Measurements from ENCODE around the gene EXT2.

Gene EXT2

GRCh38 chr11:44208976-44209603, 113.6 kb downstream of the EXT2 start:
- DNase-seq (ENCODE audit: extremely low spot score) = no peak
- ChIA-PET POLR2A (no interaction called here), CTCF (interaction anchor here (0.9 to 1.7 kb wide), 2 partner anchors 8 to 11 kb away, joined by 3 to 9 read pairs; no protein-coding TSS in a partner anchor)

GRCh38 chr11:44212128-44212527, 116.7 kb downstream of the EXT2 start:
- POLR2A ChIA-PET = no interaction called here
- no peak for TF ChIP-seq CTCF (IDR thresholded peaks at IDR 0.05; ENCODE audit: control extremely low read depth, extremely low read depth, low read depth, missing control alignments)
- DNase-seq (ENCODE audit: extremely low spot score) = no peak
- CTCF ChIA-PET = no interaction called here

More at GRCh38 chr11:44208976-44209603, 113.6 kb downstream of the EXT2 start:
- TF ChIP-seq CTCF (IDR thresholded peaks at IDR 0.05; ENCODE audit: control extremely low read depth, extremely low read depth, low read depth, missing control alignments) = no peak

GRCh38 chr11:44213148-44213547, 117.7 kb downstream of the EXT2 start:
- ChIA-PET CTCF (no interaction called here), POLR2A (no interaction called here)
- no peak for TF ChIP-seq CTCF (IDR thresholded peaks at IDR 0.05; ENCODE audit: control extremely low read depth, extremely low read depth, low read depth, missing control alignments)
- DNase-seq (ENCODE audit: extremely low spot score) = no peak

- TF ChIP-seq CTCF (IDR thresholded peaks at IDR 0.05; ENCODE audit: control extremely low read depth, extremely low read depth, low read depth, missing control alignments) = no peak
- DNase-seq (ENCODE audit: extremely low spot score) = no peak
- POLR2A ChIA-PET = no interaction called here
- CTCF ChIA-PET = interaction anchor here (1.5 to 2.4 kb wide), 2 partner anchors 9 to 18 kb away, joined by 3 to 9 read pairs; no protein-coding TSS in a partner anchor
Measured at GRCh38 chr11:44217432-44217831, 122.0 kb downstream of the EXT2 start.

GRCh38 chr11:44219830-44220796, 124.6 kb downstream of the EXT2 start:
- no peak for TF ChIP-seq CTCF (IDR thresholded peaks at IDR 0.05; ENCODE audit: control extremely low read depth, extremely low read depth, low read depth, missing control alignments)
- DNase-seq (ENCODE audit: extremely low spot score) = no peak
- CTCF ChIA-PET = interaction anchor here (0.9 to 1.2 kb wide), 4 partner anchors 12 to 316 kb away, joined by 3 read pairs; no protein-coding TSS in a partner anchor
- POLR2A ChIA-PET = no interaction called here

GRCh38 chr11:44221456-44221855, 126.0 kb downstream of the EXT2 start:
- CTCF ChIA-PET = interaction anchor here (1.2 to 1.4 kb wide), 2 partner anchors 14 to 19 kb away, joined by 3 to 4 read pairs; no protein-coding TSS in a partner anchor
- TF ChIP-seq CTCF (IDR thresholded peaks at IDR 0.05; ENCODE audit: control extremely low read depth, extremely low read depth, low read depth, missing control alignments) = no peak
- no peak for DNase-seq (ENCODE audit: extremely low spot score)
- POLR2A ChIA-PET = no interaction called here

All from GM10248 (cell line).